MV-4-11 (cell line): ENCODE data around the gene WSCD2.

Source experiments
- DNase-seq: peaks from one replicate; lab custom pipeline; 2025; lab: John Stamatoyannopoulos, UW

Gene WSCD2

GRCh38 chr12:108127654-108128053 lies 1.4 kb upstream of the WSCD2 start:
- no peak for DNase-seq

GRCh38 chr12:108128221-108129016 lies 669 bp upstream of the WSCD2 start:
- DNase-seq = no peak

- DNase-seq = no peak
These were observed 1.9 kb downstream of the WSCD2 start for GRCh38 chr12:108131035-108131434.

GRCh38 chr12:108131657-108132126 lies 2.6 kb downstream of the WSCD2 start:
- DNase-seq = no peak

GRCh38 chr12:108133482-108133881 lies 4.4 kb downstream of the WSCD2 start:
- no peak for DNase-seq

GRCh38 chr12:108134744-108135143 lies 5.7 kb downstream of the WSCD2 start:
- no peak for DNase-seq

- no peak for DNase-seq
These were observed 6.5 kb downstream of the WSCD2 start for GRCh38 chr12:108135627-108136026.

GRCh38 chr12:108136697-108137096 lies 7.6 kb downstream of the WSCD2 start:
- no peak for DNase-seq

GRCh38 chr12:108139454-108139853 lies 10.4 kb downstream of the WSCD2 start:
- DNase-seq = no peak

GRCh38 chr12:108140501-108140900 lies 11.4 kb downstream of the WSCD2 start:
- DNase-seq = no peak

GRCh38 chr12:108141600-108142130 lies 12.6 kb downstream of the WSCD2 start:
- DNase-seq = no peak

- no peak for DNase-seq
These were observed 14.1 kb downstream of the WSCD2 start for GRCh38 chr12:108143144-108143543.

- no peak for DNase-seq
These were observed 15.0 kb downstream of the WSCD2 start for GRCh38 chr12:108144080-108144479.

- no peak for DNase-seq
These were observed 15.9 kb downstream of the WSCD2 start for GRCh38 chr12:108145011-108145410.

GRCh38 chr12:108146035-108146893 lies 17.2 kb downstream of the WSCD2 start:
- DNase-seq = no peak

- DNase-seq = no peak
These were observed 18.2 kb downstream of the WSCD2 start for GRCh38 chr12:108147279-108147678.

GRCh38 chr12:108148521-108149074 lies 19.5 kb downstream of the WSCD2 start:
- DNase-seq = no peak

- DNase-seq = no peak
These were observed 21.3 kb downstream of the WSCD2 start for GRCh38 chr12:108150436-108150835.

- DNase-seq = no peak
These were observed 22.6 kb downstream of the WSCD2 start for GRCh38 chr12:108151533-108152169.

GRCh38 chr12:108152170-108152538 lies 23.1 kb downstream of the WSCD2 start:
- no peak for DNase-seq

GRCh38 chr12:108156717-108157116 lies 27.6 kb downstream of the WSCD2 start:
- DNase-seq = no peak

GRCh38 chr12:108157870-108158459 lies 28.9 kb downstream of the WSCD2 start:
- no peak for DNase-seq
